A549 treated with AZD2906 at 1 μM for 4 hours (cell line): ENCODE data around the gene ZNF19. TPM values are rescaled to one million over a fixed set of nuclear protein-coding genes. Genes with fewer than 3 reads are reported as not detected.

Experiments
- total RNA-seq: library from RNA; stranded (reverse); fragments of 200-300 nt; extraction: Qiagen RNA extraction; gene quantifications from 5 replicates; pipeline ENCODE4 v1.2.3, GENCODE V29; 2022

Gene ZNF19
- 1.2 to 2.1 TPM (median 1.9 TPM) in 5 replicates for total RNA-seq

GRCh38 chr16:71489122-71489521 is at the start of gene ZNF19:
ZNF19 (minus strand) TSS chr16:71489324; CDS start chr16:71482114, 7,210 bp downstream.

DNA sequence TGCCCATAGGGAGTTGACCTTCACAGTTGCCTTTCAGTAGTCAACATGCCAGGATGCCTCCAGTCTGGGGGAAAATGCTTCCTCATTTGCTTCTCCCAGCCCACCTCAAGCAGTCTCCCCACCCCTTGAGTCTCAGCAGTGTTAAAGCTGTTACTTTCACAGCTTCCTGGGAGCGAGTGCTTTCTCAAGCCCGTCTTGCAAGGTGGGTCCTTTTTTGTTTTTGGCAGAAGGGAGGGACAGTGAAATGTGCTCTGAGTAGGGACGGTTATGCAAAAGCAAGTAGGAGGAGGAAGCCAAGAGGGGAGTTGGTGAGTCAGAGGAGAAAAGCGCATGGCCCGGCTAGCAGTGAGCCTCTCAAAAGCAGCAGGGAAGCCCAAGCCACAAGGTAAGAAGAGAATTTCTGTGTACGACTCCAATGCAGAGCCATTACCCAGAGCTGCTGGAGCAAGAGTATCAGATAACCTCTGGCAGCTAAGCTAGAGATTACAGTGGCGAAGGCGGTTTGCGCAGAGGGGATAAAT is 37.0 kb upstream of the ZNF19 start, which contains the start of gene CHST4:
Gene CHST4, plus strand, starts transcription at position 316 of the 521 bp plus-strand sequence. CDS start 10,252 bp downstream, outside the sequence.

GRCh38 chr16:71461686-71462648 is 27.2 kb downstream of the ZNF19 start, which contains the start of gene ZNF23:
ZNF23 (minus strand) TSS chr16:71462247; CDS start chr16:71456796, 5,451 bp downstream.

GRCh38 chr16:71442051-71442440 is 47.1 kb downstream of the ZNF19 start, which contains the start of gene TLE7:
TLE7 (minus strand) TSS chr16:71442054; CDS start chr16:71433324, 8,730 bp downstream.

Other genes starting within 250 kb of the ZNF19 start
- 10.7 to 14.9 TPM (median 12.9 TPM) in 5 replicates for gene CMTR2, start 199.9 kb downstream of the ZNF19 start, total RNA-seq
- 4.6 to 6.3 TPM (median 5.1 TPM) in 5 replicates for gene CALB2, start 130.6 kb downstream of the ZNF19 start, total RNA-seq
- gene TLE7, start 47.3 kb downstream of the ZNF19 start, total RNA-seq = not detected in 5 replicates
- gene ZNF23, start 27.1 kb downstream of the ZNF19 start, total RNA-seq = 5.0 to 7.8 TPM (median 5.1 TPM) in 5 replicates
- gene CHST4, start 37.1 kb upstream of the ZNF19 start, total RNA-seq = 0.06 to 0.13 TPM (median 0.13 TPM) in 3 of 5 replicates, not detected in the others
- 0.03 to 0.15 TPM (median 0.05 TPM) in 4 of 5 replicates, not detected in the other for gene TAT, start 87.8 kb upstream of the ZNF19 start, total RNA-seq
- gene MARVELD3, start 136.9 kb upstream of the ZNF19 start, total RNA-seq = 0.27 to 0.45 TPM (median 0.32 TPM) in 5 replicates
- gene PHLPP2, start 235.4 kb upstream of the ZNF19 start, total RNA-seq = 10.5 to 13.4 TPM (median 10.8 TPM) in 5 replicates